OCI-LY7 (cell line): ENCODE measurements around the gene METTL8.

Experiments used
- EZH2phosphoT487 ChIP-seq: fragments of 200-600 bp; sonication (generic); IDR thresholded peaks from 2 replicates; pipeline ENCODE4 v1.6.1; 2018; ENCODE audit warnings: low read depth, borderline replicate concordance, mild to moderate bottlenecking, mixed run types, antibody characterized with exemption, low read length, moderate library complexity, mixed read lengths
- TF ChIP-seq, protein P1 (sequence below): fragments of 200-600 bp; sonication (generic); conservative IDR thresholded peaks from 2 replicates; pipeline ENCODE4 v1.5.1; 2014; ENCODE audit warnings: mild to moderate bottlenecking, antibody characterized with exemption, low read length, moderate library complexity, mixed read lengths

DNA sequence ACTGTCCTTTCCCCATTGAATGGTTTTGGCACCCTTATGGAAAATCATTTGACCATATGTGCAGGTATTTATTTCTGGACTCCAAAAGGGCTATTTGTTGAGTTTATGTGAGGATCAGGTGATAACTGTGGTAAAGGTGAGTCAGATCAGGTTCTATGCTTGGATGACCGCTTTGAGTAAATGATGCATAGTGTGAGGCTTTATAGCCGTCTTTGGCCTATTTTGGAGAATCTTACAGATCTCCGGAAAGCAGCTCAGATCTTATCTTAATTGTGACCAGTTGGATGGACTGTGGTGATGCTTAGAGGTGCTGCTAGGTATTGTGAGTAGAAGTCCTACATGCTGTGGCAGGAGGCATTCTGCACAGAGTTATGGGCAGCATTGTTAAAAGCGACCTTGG, 126.2 kb downstream of the METTL8 start:
- TF ChIP-seq, protein P1, sequence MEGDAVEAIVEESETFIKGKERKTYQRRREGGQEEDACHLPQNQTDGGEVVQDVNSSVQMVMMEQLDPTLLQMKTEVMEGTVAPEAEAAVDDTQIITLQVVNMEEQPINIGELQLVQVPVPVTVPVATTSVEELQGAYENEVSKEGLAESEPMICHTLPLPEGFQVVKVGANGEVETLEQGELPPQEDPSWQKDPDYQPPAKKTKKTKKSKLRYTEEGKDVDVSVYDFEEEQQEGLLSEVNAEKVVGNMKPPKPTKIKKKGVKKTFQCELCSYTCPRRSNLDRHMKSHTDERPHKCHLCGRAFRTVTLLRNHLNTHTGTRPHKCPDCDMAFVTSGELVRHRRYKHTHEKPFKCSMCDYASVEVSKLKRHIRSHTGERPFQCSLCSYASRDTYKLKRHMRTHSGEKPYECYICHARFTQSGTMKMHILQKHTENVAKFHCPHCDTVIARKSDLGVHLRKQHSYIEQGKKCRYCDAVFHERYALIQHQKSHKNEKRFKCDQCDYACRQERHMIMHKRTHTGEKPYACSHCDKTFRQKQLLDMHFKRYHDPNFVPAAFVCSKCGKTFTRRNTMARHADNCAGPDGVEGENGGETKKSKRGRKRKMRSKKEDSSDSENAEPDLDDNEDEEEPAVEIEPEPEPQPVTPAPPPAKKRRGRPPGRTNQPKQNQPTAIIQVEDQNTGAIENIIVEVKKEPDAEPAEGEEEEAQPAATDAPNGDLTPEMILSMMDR: no peak
- TF ChIP-seq EZH2phosphoT487: no peak
